Activated naive CD4-positive, alpha-beta T cell treated with anti-CD3 and anti-CD28 coated beads for 36 hours (primary cell): ENCODE results near the gene EMILIN3. TPM values are rescaled to one million over a fixed set of nuclear protein-coding genes. Genes with fewer than 3 reads are reported as not detected.
A peak's percentile ranks its signal among the peaks of the same experiment; 100 is the strongest.

Experiments used
- CTCF ChIA-PET: fragments of 350-600 bp; sonication (Branson Sonifier 250); formaldehyde crosslinking; loops from one replicate; lab custom pipeline; 2021; ENCODE audit warnings: antibody characterized with exemption; lab: Charles Lee
- DNase-seq: peaks from one replicate; pipeline ENCODE4 v3.0.0-alpha.2; 2020
- H3K27ac Mint-ChIP-seq: one replicate; pipeline ENCODE4 v1.8.0; 2021; ENCODE audit warnings: mild to moderate bottlenecking, mixed read lengths
- H3K27me3 Mint-ChIP-seq: one replicate; pipeline ENCODE4 v1.8.0; 2021; ENCODE audit warnings: low read depth, mixed read lengths
- H3K36me3 Mint-ChIP-seq: one replicate; pipeline ENCODE4 v1.8.0; 2021; ENCODE audit warnings: low read depth, mixed read lengths
- H3K4me1 Mint-ChIP-seq: one replicate; pipeline ENCODE4 v1.8.0; 2021; ENCODE audit warnings: low read depth, mixed read lengths
- H3K4me3 Mint-ChIP-seq: one replicate; pipeline ENCODE4 v1.8.0; 2021; ENCODE audit warnings: mild to moderate bottlenecking, moderate library complexity, mixed read lengths
- H3K9me3 Mint-ChIP-seq: one replicate; pipeline ENCODE4 v1.8.0; 2021; ENCODE audit warnings: mixed read lengths
- intact Hi-C: fragments of 100-400 bp; cut with micrococcal nuclease; formaldehyde crosslinking; loops from one replicate; pipeline ENCODE4 v1.15.1; 2023
- total RNA-seq, 2 experiments: library from RNA; stranded (reverse); gene quantifications; one replicate each; pipeline ENCODE4 v1.2.3, GENCODE V29; 2021

Gene EMILIN3
- total RNA-seq, 2 experiments from 2014 or later = not detected

GRCh38 chr20:41335591-41335990 lies 31.0 kb downstream of the EMILIN3 start:
- no peak for DNase-seq
- Mint-ChIP-seq H3K4me1 (peaks cover 11% of the 10 kb centered on the region), H3K36me3 (no peaks in the 10 kb centered on the region), H3K9me3 (no peaks in the 10 kb centered on the region), H3K27ac (no peak overlapping the region), H3K27me3 (peaks cover 2% of the 10 kb centered on the region), H3K4me3 (no peak overlapping the region)
- intact Hi-C loops = no loop called here
- CTCF ChIA-PET = no interaction called here

GRCh38 chr20:41334443-41335421 lies 31.9 kb downstream of the EMILIN3 start:
- Mint-ChIP-seq H3K27ac (no peak overlapping the region), H3K36me3 (no peaks in the 10 kb centered on the region), H3K4me3 (no peak overlapping the region), H3K9me3 (no peaks in the 10 kb centered on the region), H3K4me1 (peaks cover 8% of the 10 kb centered on the region), H3K27me3 (peaks cover 2% of the 10 kb centered on the region)
- intact Hi-C loops = no loop called here
- CTCF ChIA-PET = interaction anchor here (1.4 kb wide), 1 partner anchor 10 kb away, joined by 3 read pairs; no protein-coding TSS in a partner anchor
- DNase-seq = no peak

- H3K27me3 Mint-ChIP-seq = no peaks in the 10 kb centered on the region
- CTCF ChIA-PET = interaction anchor here (1.4 to 1.8 kb wide), 2 partner anchors 11 to 199 kb away, joined by 3 to 7 read pairs; no protein-coding TSS in a partner anchor
- H3K4me1 Mint-ChIP-seq = peaks cover 11% of the 10 kb centered on the region
- no peak overlapping the region for H3K27ac Mint-ChIP-seq
- DNase-seq = no peak
- no peak overlapping the region for H3K4me3 Mint-ChIP-seq
- intact Hi-C loops = no loop called here
- no peaks in the 10 kb centered on the region for H3K36me3 Mint-ChIP-seq
- H3K9me3 Mint-ChIP-seq = no peaks in the 10 kb centered on the region
Measured at GRCh38 chr20:41334036-41334435, 32.6 kb downstream of the EMILIN3 start.

- Mint-ChIP-seq H3K4me1 (peaks cover 11% of the 10 kb centered on the region), H3K27me3 (no peaks in the 10 kb centered on the region), H3K9me3 (no peaks in the 10 kb centered on the region), H3K36me3 (no peaks in the 10 kb centered on the region), H3K4me3 (no peak overlapping the region), H3K27ac (no peak overlapping the region)
- DNase-seq = no peak
- intact Hi-C loops = no loop called here
- CTCF ChIA-PET = interaction anchor here (0.6 to 2.0 kb wide), 3 partner anchors 8 to 132 kb away, joined by 3 to 4 read pairs (median 3); no protein-coding TSS in a partner anchor
Measured at GRCh38 chr20:41331731-41332130, 34.9 kb downstream of the EMILIN3 start.

- H3K27ac Mint-ChIP-seq = no peak overlapping the region
- no peaks in the 10 kb centered on the region for H3K9me3 Mint-ChIP-seq
- no peak for DNase-seq
- no peak overlapping the region for H3K4me3 Mint-ChIP-seq
- intact Hi-C loops = no loop called here
- no peaks in the 10 kb centered on the region for H3K36me3 Mint-ChIP-seq
- peaks cover 11% of the 10 kb centered on the region for H3K4me1 Mint-ChIP-seq
- H3K27me3 Mint-ChIP-seq = no peaks in the 10 kb centered on the region
- CTCF ChIA-PET = interaction anchor here (1.2 to 2.2 kb wide), 3 partner anchors 8 to 195 kb away, joined by 3 to 14 read pairs (median 4); no protein-coding TSS in a partner anchor
Measured at GRCh38 chr20:41330941-41331340, 35.7 kb downstream of the EMILIN3 start.

GRCh38 chr20:41330343-41330720 lies 36.3 kb downstream of the EMILIN3 start:
- intact Hi-C loops = no loop called here

GRCh38 chr20:41329435-41330342 lies 36.9 kb downstream of the EMILIN3 start:
- Mint-ChIP-seq H3K9me3 (no peaks in the 10 kb centered on the region), H3K36me3 (no peaks in the 10 kb centered on the region), H3K4me3 (peak overlapping the region; percentile 3), H3K27me3 (no peaks in the 10 kb centered on the region), H3K27ac (peak overlapping the region; percentile 25), H3K4me1 (peaks cover 11% of the 10 kb centered on the region)
- DNase-seq = peak; percentile 82
- CTCF ChIA-PET = interaction anchor here (0.6 to 2.2 kb wide), 7 partner anchors 9 to 196 kb away, joined by 3 to 14 read pairs (median 4); partner anchors contain the start of gene LPIN3
- intact Hi-C loops = loop anchor here (1.0 kb wide), 2 partner anchors 11 to 12 kb away; partner anchors contain the start of genes LPIN3 and ZHX3

More at GRCh38 chr20:41330343-41330720, 36.3 kb downstream of the EMILIN3 start:
- no peak for DNase-seq
- H3K4me1 Mint-ChIP-seq = peaks cover 11% of the 10 kb centered on the region
- no peaks in the 10 kb centered on the region for H3K36me3 Mint-ChIP-seq
- H3K9me3 Mint-ChIP-seq = no peaks in the 10 kb centered on the region
- CTCF ChIA-PET = interaction anchor here (1.2 to 2.2 kb wide), 4 partner anchors 9 to 196 kb away, joined by 3 to 14 read pairs (median 6); partner anchors contain the start of gene LPIN3
- no peaks in the 10 kb centered on the region for H3K27me3 Mint-ChIP-seq
- H3K4me3 Mint-ChIP-seq = no peak overlapping the region
- no peak overlapping the region for H3K27ac Mint-ChIP-seq

- H3K9me3 Mint-ChIP-seq = no peaks in the 10 kb centered on the region
- CTCF ChIA-PET = interaction anchor here (0.7 to 1.5 kb wide), 2 partner anchors 12 to 335 kb away, joined by 5 to 7 read pairs; no protein-coding TSS in a partner anchor
- H3K36me3 Mint-ChIP-seq = no peaks in the 10 kb centered on the region
- H3K27me3 Mint-ChIP-seq = no peaks in the 10 kb centered on the region
- no peak overlapping the region for H3K27ac Mint-ChIP-seq
- intact Hi-C loops = no loop called here
- H3K4me1 Mint-ChIP-seq = peaks cover 11% of the 10 kb centered on the region
- H3K4me3 Mint-ChIP-seq = no peak overlapping the region
- no peak for DNase-seq
Measured at GRCh38 chr20:41327178-41327577, 39.4 kb downstream of the EMILIN3 start.

GRCh38 chr20:41320976-41321375 lies 45.6 kb downstream of the EMILIN3 start:
- peaks cover 14% of the 10 kb centered on the region for H3K4me1 Mint-ChIP-seq
- no peaks in the 10 kb centered on the region for H3K27me3 Mint-ChIP-seq
- DNase-seq = no peak
- intact Hi-C loops = no loop called here
- no peak overlapping the region for H3K27ac Mint-ChIP-seq
- CTCF ChIA-PET = interaction anchor here (0.5 kb wide), 1 partner anchor 140 kb away, joined by 3 read pairs; no protein-coding TSS in a partner anchor
- no peak overlapping the region for H3K4me3 Mint-ChIP-seq
- no peaks in the 10 kb centered on the region for H3K9me3 Mint-ChIP-seq
- no peaks in the 10 kb centered on the region for H3K36me3 Mint-ChIP-seq

- Mint-ChIP-seq H3K4me3 (no peak overlapping the region), H3K27ac (no peak overlapping the region), H3K4me1 (peaks cover 17% of the 10 kb centered on the region), H3K9me3 (no peaks in the 10 kb centered on the region), H3K36me3 (no peaks in the 10 kb centered on the region), H3K27me3 (no peaks in the 10 kb centered on the region)
- CTCF ChIA-PET = interaction anchor here (0.5 kb wide), 1 partner anchor 139 kb away, joined by 3 read pairs; no protein-coding TSS in a partner anchor
- DNase-seq = no peak
- intact Hi-C loops = no loop called here
Measured at GRCh38 chr20:41320441-41320840, 46.2 kb downstream of the EMILIN3 start.

- peaks cover 29% of the 10 kb centered on the region for H3K4me1 Mint-ChIP-seq
- CTCF ChIA-PET = interaction anchor here (1.2 to 1.4 kb wide), 2 partner anchors 21 to 350 kb away, joined by 3 read pairs; no protein-coding TSS in a partner anchor
- H3K27ac Mint-ChIP-seq = no peak overlapping the region
- intact Hi-C loops = loop anchor here (5.0 kb wide), 2 partner anchors 161 to 291 kb away; partner anchors contain the start of gene TOP1
- H3K27me3 Mint-ChIP-seq = no peaks in the 10 kb centered on the region
- no peak for DNase-seq
- no peaks in the 10 kb centered on the region for H3K9me3 Mint-ChIP-seq
- peak overlapping the region; percentile 64 for H3K4me3 Mint-ChIP-seq
- no peaks in the 10 kb centered on the region for H3K36me3 Mint-ChIP-seq
Measured at GRCh38 chr20:41318271-41318649, 48.4 kb downstream of the EMILIN3 start.
